GM18507 (cell line): ENCODE measurements around the gene INSR.
A peak's percentile ranks its signal among the peaks of the same experiment; 100 is the strongest.
"Not testable (repeated sequence)": the region's sequence is repeated elsewhere in the genome, so short reads cannot be mapped to it uniquely, and the experiment has no call there.

ENCODE experiments used
- DNase-seq: peaks from one replicate; pipeline ENCODE4 v3.0.0; 2011; ENCODE audit warnings: low read depth; ENCODE audit not compliant: insufficient read length; ENCODE audit errors: extremely low spot score
- FAIRE-seq: peaks from 2 replicates; lab custom pipeline; 2011; peaks lifted over from hg19 to GRCh38; lab: Jason Lieb, UNC

Gene INSR

DNA sequence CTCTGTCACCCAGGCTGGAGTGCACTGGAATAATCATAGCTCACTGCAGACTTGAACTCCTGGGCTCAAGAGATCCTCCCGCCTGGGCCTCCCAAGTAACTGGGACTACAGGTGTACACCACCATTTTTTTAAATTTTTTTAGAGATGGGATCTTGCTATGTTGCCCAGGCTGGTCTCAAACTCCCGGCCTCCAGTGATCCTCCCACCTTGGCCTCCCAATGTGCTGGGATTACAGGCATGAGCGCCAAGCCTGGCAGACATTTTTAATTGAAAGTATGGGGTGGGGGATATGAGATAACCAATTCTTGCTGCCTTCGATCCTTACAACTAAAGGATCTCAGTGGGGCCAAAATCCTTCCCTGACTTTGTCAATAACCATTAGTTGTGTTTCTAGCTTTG, 132.9 kb downstream of the INSR start:
- DNase-seq (no peak), FAIRE-seq (no peak)

DNA sequence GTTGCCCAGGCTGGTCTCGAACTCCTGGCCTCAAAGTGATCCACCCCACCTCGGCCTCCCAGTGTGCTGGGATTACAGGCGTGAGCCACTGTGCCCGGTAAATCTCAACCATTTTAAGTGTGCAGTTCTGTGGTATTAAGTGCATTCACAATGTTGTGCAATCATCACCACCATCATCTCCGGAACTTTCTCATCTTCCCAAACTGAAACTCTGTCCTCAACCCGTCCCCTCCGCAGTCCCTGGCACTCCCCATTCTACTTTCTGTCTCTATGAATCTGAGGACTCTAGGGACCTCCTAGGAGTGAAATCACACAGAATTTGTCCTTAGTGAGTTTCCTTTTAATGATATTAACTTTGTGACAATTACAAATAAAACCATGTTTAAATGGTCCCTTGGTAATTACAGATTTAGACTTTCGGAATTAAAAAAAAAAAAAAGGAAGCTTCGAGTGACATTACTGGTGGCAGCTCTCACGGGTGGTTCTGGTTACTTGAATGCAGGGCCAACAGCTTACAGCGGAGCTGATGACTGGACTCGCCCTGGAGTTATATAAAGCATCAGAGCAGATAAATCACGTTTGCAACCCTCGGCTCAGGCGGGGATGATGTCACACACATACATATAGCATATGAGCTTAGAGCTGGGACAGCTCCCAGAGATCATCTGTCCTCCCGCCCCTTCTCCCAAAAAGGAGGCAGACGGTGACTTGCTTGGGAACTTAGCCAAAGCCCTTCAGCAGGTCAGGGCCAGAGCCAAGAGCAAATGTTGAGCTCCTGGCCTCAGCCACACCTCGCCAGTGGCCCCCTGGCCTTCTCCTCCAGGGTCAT, 134.9 kb downstream of the INSR start:
- FAIRE-seq, result no peak
- DNase-seq, result no peak

- FAIRE-seq (peak; percentile 64), DNase-seq (no peak)
Observed at GRCh38 chr19:7153022-7153421, 141.2 kb downstream of the INSR start.

- DNase-seq, result no peak
- FAIRE-seq, result no peak
Observed at GRCh38 chr19:7152568-7152967, 141.6 kb downstream of the INSR start.

DNA sequence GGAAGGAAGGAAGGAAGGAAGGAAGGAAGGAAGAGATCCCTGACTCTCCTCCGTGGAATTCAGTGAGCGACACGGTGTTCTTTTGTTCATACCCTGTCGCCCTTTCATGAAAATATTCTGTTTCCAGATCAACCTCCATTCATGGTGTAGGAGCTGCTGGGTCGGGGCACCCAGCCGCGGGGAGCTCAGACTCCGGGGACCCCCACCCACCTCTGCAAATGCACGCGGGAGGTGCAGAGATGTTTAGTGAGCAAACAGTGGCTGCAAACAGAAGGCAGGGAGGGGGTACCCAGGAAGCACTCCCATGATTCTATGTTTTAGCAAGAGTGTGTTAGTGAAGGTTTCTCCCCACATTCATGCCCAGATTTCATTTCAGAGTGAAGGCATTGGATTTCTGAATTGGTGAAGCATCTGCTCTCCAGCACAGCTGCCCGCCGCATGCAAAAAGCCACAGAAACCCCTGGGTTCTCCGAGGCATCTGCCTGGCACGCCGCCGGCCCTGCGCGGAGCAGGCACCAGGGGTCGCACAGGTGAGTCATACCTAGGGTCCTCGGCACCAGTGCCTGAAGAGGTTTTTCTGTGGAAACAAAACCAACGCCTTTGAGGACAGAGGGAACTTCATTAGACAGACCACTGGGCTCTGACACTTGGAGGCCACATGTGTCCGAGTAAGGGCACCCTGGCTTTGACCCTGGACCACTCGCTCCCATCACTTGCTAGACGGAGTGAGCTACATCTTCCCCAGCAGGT, 144.1 kb downstream of the INSR start:
- no peak for FAIRE-seq
- DNase-seq, result no peak

- FAIRE-seq, result peak; percentile 79
- not testable (repeated sequence) for DNase-seq
Observed at GRCh38 chr19:7147119-7147675, 147.0 kb downstream of the INSR start.

GRCh38 chr19:7146086-7146485, 148.1 kb downstream of the INSR start:
- FAIRE-seq, DNase-seq: not testable (repeated sequence)

DNA sequence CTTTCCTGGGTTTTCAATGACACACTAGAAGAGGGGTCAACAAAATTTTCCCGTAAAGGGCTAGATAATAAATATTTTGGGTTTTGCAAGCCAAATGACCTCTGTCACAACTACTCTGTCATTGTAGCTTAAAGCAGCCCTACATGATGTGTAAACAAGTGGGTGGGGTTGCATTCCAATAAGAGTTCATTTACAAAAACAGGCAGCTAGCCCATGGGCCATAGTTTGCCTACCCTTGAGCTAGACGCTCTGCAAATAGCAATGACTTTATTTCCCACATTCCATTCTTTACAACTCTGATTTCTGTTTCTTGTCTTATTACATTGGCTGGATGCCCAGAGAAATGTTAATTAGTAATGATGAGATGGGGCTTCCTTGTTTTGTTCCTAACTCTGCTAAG, 148.7 kb downstream of the INSR start:
- DNase-seq, result no peak
- no peak for FAIRE-seq

- DNase-seq, result no peak
- FAIRE-seq, result no peak
Observed at GRCh38 chr19:7142771-7143170, 151.4 kb downstream of the INSR start.

DNA sequence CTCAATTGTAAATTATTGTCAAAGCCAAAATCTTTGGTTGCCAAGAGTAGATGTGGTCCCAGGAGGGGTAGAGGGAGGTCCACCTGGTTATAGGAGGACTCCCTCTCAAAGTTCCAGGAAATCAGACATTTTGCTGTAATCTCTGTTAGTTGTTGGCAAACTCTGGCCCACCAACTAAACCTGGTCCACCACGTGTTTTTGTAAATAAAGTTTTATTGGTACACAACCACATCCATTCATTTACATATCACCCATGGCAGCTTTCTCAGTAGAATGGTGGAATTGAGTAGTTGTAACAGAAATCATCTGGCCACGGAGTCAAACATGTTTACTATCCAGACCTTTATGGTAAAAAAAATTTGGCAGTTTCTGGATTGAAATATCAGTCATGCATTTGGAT, 154.1 kb downstream of the INSR start:
- no peak for FAIRE-seq
- DNase-seq, result no peak

- FAIRE-seq, result no peak
- DNase-seq, result no peak
Observed at GRCh38 chr19:7139095-7139494, 155.1 kb downstream of the INSR start.

GRCh38 chr19:7138402-7138801, 155.8 kb downstream of the INSR start:
- DNase-seq (no peak), FAIRE-seq (no peak)

- no peak for DNase-seq
- no peak for FAIRE-seq
Observed at GRCh38 chr19:7137120-7137519, 157.1 kb downstream of the INSR start.

- no peak for FAIRE-seq
Observed at GRCh38 chr19:7132054-7132453, 162.2 kb downstream of the INSR start.

DNA sequence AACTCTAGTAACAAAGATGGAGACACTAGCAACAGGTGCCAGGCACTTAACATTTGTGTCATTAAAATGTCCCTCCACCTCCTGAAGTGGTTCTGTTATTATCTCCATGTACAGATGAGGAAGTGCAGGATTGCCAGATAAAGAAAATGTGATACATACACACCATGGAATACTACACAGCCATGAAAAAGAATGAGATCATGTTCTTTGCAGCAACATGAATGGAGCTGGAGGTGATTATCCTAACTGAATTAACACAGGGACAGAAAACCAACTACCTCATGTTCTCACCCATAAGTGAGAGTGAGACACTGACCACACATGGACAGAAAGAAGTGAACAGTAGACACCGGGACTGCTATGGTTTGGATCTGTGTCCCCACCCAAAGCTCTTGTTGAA, 164.2 kb downstream of the INSR start:
- FAIRE-seq, result no peak
- DNase-seq, result no peak

More at GRCh38 chr19:7132054-7132453, 162.2 kb downstream of the INSR start:
- DNase-seq, result no peak

GRCh38 chr19:7126132-7126531, 168.1 kb downstream of the INSR start:
- FAIRE-seq, result no peak
- no peak for DNase-seq

GRCh38 chr19:7125221-7125620, 169.0 kb downstream of the INSR start:
- no peak for DNase-seq
- FAIRE-seq, result no peak

DNA sequence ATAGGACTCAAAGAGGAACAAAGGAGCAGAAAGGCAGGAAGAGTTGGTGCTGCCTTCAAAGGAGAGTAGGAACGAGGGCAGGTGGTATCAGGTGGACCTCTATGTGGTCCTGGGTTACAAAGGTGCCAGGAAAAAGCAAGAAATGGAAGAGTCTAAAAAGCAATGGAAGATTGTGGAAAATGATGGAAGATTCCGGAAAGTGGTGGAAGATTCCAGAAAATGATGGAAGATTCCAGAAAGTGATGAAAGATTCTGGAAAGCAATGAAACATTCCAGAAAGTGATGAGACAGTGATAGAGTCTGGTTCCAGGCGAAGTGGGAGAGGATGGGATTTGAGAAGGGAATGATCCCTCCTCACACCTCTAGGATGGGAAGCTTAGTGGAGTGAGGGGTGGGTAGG, 169.4 kb downstream of the INSR start:
- DNase-seq (no peak), FAIRE-seq (no peak)

DNA sequence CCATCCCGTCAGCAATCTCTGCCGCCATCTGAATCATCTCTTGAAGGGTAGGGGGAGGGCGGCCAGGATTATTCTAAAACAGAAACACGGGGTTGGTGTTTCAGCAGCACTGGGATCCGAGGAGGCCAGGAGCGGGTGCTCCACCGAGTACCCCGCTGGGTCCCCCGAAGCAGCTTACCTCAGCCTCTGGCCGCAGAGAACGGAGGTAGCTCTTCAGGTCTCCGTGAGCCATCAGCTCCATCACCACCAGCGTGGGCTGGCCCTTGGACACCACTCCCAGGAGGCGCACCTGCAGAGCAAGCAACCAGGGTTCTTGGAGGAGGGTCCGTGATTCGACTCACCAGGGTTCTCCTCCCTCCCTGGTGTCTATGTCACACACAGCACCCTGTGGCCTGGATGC, 171.5 kb downstream of the INSR start:
- DNase-seq (no peak), FAIRE-seq (no peak)

DNA sequence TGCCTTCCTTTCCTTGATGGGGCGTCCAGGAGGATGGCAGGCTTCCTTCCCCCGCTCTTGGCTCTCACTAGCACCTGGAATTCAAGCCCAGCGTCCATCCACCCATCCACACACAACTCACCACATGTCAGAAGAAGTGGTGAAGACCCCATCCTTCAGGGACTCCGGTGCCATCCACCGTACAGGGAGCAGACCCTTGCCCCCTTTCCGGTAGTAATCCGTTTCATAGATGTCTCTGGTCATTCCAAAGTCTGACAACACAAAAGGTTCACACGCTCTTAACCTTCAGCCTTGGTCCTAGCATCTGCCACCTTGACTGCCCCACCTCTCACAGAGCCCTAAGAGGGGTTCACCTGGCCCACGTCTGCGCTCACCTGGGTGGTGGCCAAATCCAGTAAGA, 173.7 kb downstream of the INSR start:
- DNase-seq (no peak), FAIRE-seq (no peak)

DNA sequence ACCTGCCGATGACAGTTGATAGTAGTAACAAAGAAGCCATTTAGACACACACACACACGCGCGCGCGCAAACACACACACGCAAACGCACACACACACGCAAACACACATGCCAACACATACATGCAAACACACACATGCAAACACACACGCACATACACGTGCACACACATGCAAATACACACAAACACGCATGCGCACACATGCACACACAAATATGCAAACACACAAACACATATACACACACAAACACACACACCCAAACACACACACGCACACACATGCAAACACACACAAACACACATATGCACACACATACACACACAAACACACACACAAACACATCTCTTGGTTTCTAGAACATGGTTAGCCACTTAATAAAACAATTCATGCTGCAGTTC, 174.6 kb downstream of the INSR start:
- no peak for FAIRE-seq
- DNase-seq, result no peak
